ENCODE data around the gene FBLN1. TPM values are rescaled to one million over a fixed set of nuclear protein-coding genes. Genes with fewer than 3 reads are reported as not detected.

The FBLN1 gene
- total and polyA plus RNA-seq, 9 of the 15 experiments (the other 6 are each of a cell fraction or from before 2014, with no cell fraction given) = 0.66 TPM; not detected in 8

DNA sequence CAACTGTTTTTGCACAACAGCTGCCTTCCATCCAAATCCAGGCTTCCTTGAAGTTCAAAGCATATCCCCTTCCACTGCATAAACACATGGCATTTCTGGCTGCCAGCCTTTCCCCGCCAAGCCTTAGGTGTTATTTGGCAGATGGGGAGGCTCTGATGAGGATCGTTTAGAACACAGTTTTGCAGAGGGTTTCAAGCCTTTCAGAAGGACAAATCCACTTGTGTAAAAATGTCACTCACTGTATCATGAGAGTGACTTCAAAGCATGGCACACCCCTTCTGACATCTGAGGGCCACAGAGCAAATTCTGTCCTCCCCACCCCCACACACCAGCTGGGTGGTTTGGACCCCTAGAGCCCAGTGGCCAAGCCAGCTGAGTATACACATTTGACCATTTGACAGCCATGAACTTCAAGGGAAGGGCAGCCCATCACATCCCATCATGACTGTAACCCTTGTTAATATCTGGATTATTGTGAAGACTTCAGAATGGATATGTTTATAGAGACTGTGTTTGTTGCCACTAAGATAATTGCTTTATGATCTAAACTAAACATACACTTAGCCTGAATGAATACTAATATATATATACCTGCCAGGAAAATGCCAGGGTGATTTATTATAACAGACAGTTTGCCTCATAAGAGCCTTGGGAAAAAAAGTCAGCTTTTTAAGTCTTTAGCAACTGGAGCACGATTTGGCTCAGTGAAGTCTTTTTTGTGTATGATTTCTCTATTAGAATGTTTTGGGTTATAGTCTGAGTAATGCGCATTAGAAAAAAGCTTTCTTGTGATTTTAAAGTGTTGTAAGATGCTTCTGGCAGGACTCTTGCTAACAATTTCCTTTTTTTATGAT lies 31.9 kb downstream of the FBLN1 start:
- CTCF ChIA-PET (ENCODE audit: low intra/inter-chr PET ratio) = no interaction called here
- H3K9me1 ChIP-seq (ENCODE audit: control insufficient read depth, insufficient read depth, low read length) = no peaks in the 10 kb centered on the region
- no peak for DNase-seq (ENCODE audit: extremely low read depth in 1 of 4, low spot score in 3 of 4)
- intact Hi-C loops (cut with micrococcal nuclease) (no loop called here), in situ Hi-C loops (cut with MboI) (no loop called here)
- H3K79me2 ChIP-seq (ENCODE audit: control insufficient read depth, insufficient read depth, low read length) = no peaks in the 10 kb centered on the region
- no TSS peak for BruUV-seq (replicated peaks)
- H3K9ac ChIP-seq (ENCODE audit: insufficient read depth in 1 of 2, low read depth in 2 of 2, low read length in 2 of 2) = no peak overlapping the region
- no peaks in the 10 kb centered on the region for H3K9me3 ChIP-seq (replicated peaks; ENCODE audit: control insufficient read depth, insufficient read depth, low read depth, low read length)
- POLR2A ChIA-PET = no interaction called here
- no peak for ATAC-seq
- FAIRE-seq = no peak
- H3K4me2 ChIP-seq (ENCODE audit: insufficient read depth, low read length) = no peak overlapping the region
- H3K36me3 ChIP-seq (ENCODE audit: control insufficient read depth, insufficient read depth, low read length) = no peaks in the 10 kb centered on the region
- no peaks in the 10 kb centered on the region for H4K20me1 ChIP-seq (replicated peaks; ENCODE audit: control insufficient read depth, insufficient read depth, low read length)
- WGBS (ENCODE audit: insufficient coverage, low coverage, missing lambda C conversion rate) = 2% methylated on average over 4 of the region's 4 CpGs
- H3K4me1 ChIP-seq (replicated peaks in 1 of 2; ENCODE audit: control insufficient read depth in 2 of 2, insufficient read depth in 2 of 2, low read length in 2 of 2) = no peaks in the 10 kb centered on the region
- H3K27ac ChIP-seq (ENCODE audit: extremely low read depth, low read depth, low read length) = no peak overlapping the region
- no peak overlapping the region for H3K4me3 ChIP-seq
- no peak overlapping the region for H2AFZ ChIP-seq (ENCODE audit: low read depth, low read length)
- peaks cover 2 to 36% of the 10 kb centered on the region in 2 experiments; a peak in 4 of 5 replicates for H3K27me3 ChIP-seq (ENCODE audit: control insufficient read depth in 2 of 2, insufficient read depth in 2 of 2, low read length in 2 of 2)
- TF ChIP-seq BCL6 (CRISPR knock-in tag; IDR thresholded peaks at IDR 0.05) = no peak
- no peak for TF ChIP-seq CHD4 (IDR thresholded peaks at IDR 0.05; ENCODE audit: insufficient read depth, insufficient replicate concordance, low read depth, low read length, poor library complexity, severe bottlenecking)
- no peak for TF ChIP-seq MEF2D (tag; conservative IDR thresholded peaks at IDR 0.05; ENCODE audit: low read depth)
- TF ChIP-seq NFXL1 (CRISPR knock-in tag; IDR thresholded peaks at IDR 0.05) = no peak
- no peak for TF ChIP-seq U2AF1 (optimal IDR thresholded peaks at IDR 0.05; ENCODE audit: low read depth, low read length)
- TF ChIP-seq, protein P1, sequence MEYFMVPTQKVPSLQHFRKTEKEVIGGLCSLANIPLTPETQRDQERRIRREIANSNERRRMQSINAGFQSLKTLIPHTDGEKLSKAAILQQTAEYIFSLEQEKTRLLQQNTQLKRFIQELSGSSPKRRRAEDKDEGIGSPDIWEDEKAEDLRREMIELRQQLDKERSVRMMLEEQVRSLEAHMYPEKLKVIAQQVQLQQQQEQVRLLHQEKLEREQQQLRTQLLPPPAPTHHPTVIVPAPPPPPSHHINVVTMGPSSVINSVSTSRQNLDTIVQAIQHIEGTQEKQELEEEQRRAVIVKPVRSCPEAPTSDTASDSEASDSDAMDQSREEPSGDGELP (CRISPR knock-in tag; IDR thresholded peaks at IDR 0.05; ENCODE audit: borderline replicate concordance) = no peak
- TF ChIP-seq, protein P2, sequence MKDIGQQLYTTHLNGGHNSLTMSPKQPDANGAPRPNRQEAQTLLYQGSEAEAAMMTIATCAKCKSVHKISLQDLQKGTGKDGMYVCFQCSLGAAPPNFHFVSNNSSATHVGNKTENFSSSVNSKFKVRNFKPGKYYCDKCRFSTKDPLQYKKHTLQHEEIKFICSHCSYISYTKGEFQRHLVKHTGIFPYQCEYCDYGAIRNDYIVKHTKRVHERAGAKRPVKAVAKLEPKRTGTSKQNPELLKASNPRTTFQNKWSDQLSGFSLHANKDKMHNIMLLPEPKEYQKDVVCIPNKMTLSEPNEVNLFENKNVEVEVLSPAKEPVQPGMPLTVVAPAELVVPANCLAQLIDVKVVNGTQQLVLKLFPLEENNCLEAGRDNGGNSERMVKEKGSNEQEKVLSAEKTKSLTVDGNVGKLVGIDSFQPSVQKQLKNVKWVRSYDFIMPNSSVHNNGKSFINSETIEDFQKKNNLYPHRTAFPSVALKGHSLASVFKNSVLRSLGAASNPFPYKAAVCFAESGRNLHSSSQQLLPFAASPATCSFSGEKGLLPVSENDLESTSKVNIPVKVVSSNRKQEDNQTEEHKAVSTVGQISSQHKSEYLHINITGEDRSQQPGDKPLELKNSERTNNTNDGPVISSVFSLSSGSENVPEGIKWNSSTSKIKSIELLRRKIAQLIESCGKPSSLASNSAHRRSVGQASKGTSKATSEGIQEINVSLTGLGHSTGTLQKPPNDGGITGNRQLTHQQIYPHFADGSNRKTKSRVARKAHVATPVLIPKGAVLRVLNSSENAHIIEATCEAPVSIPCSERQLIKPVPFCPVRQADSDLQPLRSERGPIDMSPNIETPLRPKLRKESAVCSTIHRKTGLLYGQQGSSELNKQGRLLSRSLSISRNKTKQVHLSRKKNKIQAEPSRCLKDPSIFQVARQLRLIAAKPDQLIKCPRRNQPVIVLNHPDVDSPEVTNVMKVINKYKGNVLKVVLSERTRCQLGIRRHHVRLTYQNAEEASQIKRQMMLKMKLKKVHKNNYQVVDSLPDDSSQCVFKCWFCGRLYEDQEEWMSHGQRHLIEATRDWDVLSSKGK (CRISPR knock-in tag; IDR thresholded peaks at IDR 0.05) = no peak
- no peak for TF ChIP-seq CREB1 (IDR thresholded peaks at IDR 0.05)
- no peak for TF ChIP-seq CREB1 (CRISPR knock-in tag; IDR thresholded peaks at IDR 0.05)
- no peak for TF ChIP-seq GABPB2 (CRISPR knock-in tag; conservative IDR thresholded peaks at IDR 0.05)
- no peak for TF ChIP-seq TBP (optimal IDR thresholded peaks at IDR 0.05; ENCODE audit: low read depth, low read length)
- TF ChIP-seq POLR2A (conservative IDR thresholded peaks at IDR 0.05) = no peak
- no peak for TF ChIP-seq TSHZ1 (CRISPR knock-in tag; IDR thresholded peaks at IDR 0.05)
- no peak for TF ChIP-seq E2F3 (CRISPR knock-in tag; IDR thresholded peaks at IDR 0.05)
- no peak for TF ChIP-seq NR2C1 (IDR thresholded peaks at IDR 0.05)
- TF ChIP-seq NR2C1 (tag; IDR thresholded peaks at IDR 0.05) = no peak

Data from K562 (cell line).